ENCODE results near the gene SUSD1. TPM values are rescaled to one million over a fixed set of nuclear protein-coding genes. Genes with fewer than 3 reads are reported as not detected.
A peak's percentile ranks its signal among the peaks of the same experiment; 100 is the strongest.

Gene SUSD1
- polyA plus RNA-seq, 1 donor (not counting 4 experiments of a cell fraction or from before 2014, with no cell fraction given): 3.6 TPM

- Histone ChIP-seq H2AFZ (ENCODE audit: control insufficient read depth, low read length) (no peak overlapping the region), H3K36me3 (ENCODE audit: control insufficient read depth in 2 of 2, extremely low read depth in 1 of 2, insufficient read depth in 2 of 2, low read length in 2 of 2) (no peaks in the 10 kb centered on the region), H3K4me2 (ENCODE audit: control insufficient read depth, extremely low read depth, insufficient read depth, low read depth, low read length) (peak overlapping the region; percentile 58), H3K9ac (ENCODE audit: control insufficient read depth, extremely low read depth, insufficient read depth, low read length) (peak overlapping the region; percentile 2), H3K4me3 (ENCODE audit: control insufficient read depth in 2 of 3, extremely low read depth in 1 of 3, insufficient read depth in 2 of 3, low read depth in 1 of 3, low read length in 3 of 3) (no peak overlapping the region), H3K4me1 (ENCODE audit: control insufficient read depth, extremely low read depth, insufficient read depth, low read length) (peaks cover 32% of the 10 kb centered on the region), H3K79me2 (ENCODE audit: control insufficient read depth, insufficient read depth, low read length) (no peaks in the 10 kb centered on the region), H3K27ac (ENCODE audit: control insufficient read depth, insufficient read depth, low read length) (peak overlapping the region; percentile 74), H3K27me3 (ENCODE audit: control insufficient read depth, extremely low read depth, insufficient read depth, low read length) (no peaks in the 10 kb centered on the region), H3K9me3 (ENCODE audit: control insufficient read depth, low read depth, low read length) (no peaks in the 10 kb centered on the region), H3K9me1 (ENCODE audit: control insufficient read depth, extremely low read depth, insufficient read depth, low read length) (no peaks in the 10 kb centered on the region), H4K20me1 (ENCODE audit: control insufficient read depth, extremely low read depth, insufficient read depth, low read length) (no peaks in the 10 kb centered on the region)
- FAIRE-seq (peak; percentile 13), DNase-seq (ENCODE audit: low read depth, low spot score) (peak; percentile 85)
- TF ChIP-seq EZH2 (IDR thresholded peaks at IDR 0.05; ENCODE audit: low read length): no peak
- TF ChIP-seq, protein P1, sequence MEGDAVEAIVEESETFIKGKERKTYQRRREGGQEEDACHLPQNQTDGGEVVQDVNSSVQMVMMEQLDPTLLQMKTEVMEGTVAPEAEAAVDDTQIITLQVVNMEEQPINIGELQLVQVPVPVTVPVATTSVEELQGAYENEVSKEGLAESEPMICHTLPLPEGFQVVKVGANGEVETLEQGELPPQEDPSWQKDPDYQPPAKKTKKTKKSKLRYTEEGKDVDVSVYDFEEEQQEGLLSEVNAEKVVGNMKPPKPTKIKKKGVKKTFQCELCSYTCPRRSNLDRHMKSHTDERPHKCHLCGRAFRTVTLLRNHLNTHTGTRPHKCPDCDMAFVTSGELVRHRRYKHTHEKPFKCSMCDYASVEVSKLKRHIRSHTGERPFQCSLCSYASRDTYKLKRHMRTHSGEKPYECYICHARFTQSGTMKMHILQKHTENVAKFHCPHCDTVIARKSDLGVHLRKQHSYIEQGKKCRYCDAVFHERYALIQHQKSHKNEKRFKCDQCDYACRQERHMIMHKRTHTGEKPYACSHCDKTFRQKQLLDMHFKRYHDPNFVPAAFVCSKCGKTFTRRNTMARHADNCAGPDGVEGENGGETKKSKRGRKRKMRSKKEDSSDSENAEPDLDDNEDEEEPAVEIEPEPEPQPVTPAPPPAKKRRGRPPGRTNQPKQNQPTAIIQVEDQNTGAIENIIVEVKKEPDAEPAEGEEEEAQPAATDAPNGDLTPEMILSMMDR (optimal IDR thresholded peaks at IDR 0.05 in 1 of 3, IDR thresholded peaks at IDR 0.05 in 1 of 3, conservative IDR thresholded peaks at IDR 0.05 in 1 of 3; ENCODE audit: extremely low read depth in 1 of 3, insufficient read depth in 2 of 3, low read length in 3 of 3): no peak
- dilution Hi-C loops (cut with MboI; ENCODE audit: extremely low pct_ligation_motif_present, low sequenced_read_pairs): no loop called here
Observed at GRCh38 chr9:112065806-112066606, 109.1 kb downstream of the SUSD1 start.

DNA sequence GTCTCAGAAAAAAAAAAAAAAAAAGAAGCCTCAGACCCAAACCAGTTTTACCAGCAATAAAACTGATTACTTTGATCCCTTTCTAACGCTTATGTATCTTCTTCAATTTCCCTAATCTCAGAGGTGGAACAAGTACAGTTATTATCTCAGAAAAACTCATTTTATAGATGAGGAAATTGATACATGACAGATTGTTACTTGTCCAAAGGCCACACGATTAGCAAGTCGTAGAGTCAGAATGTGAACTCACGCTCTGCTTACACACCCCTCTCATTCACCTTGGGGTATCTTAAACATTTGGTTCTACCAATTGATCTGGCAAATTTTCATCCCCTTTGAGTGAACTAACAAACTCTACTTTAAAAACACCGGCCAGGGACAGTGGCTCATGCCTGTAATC lies 110.2 kb downstream of the SUSD1 start:
- TF ChIP-seq, protein P1 (optimal IDR thresholded peaks at IDR 0.05 in 1 of 3, IDR thresholded peaks at IDR 0.05 in 1 of 3, conservative IDR thresholded peaks at IDR 0.05 in 1 of 3; ENCODE audit: extremely low read depth in 1 of 3, insufficient read depth in 2 of 3, low read length in 3 of 3): no peak
- no peak for TF ChIP-seq EZH2 (IDR thresholded peaks at IDR 0.05; ENCODE audit: low read length)
- dilution Hi-C loops (cut with MboI; ENCODE audit: extremely low pct_ligation_motif_present, low sequenced_read_pairs): no loop called here
- H3K4me3 ChIP-seq (ENCODE audit: control insufficient read depth in 2 of 3, extremely low read depth in 1 of 3, insufficient read depth in 2 of 3, low read depth in 1 of 3, low read length in 3 of 3): no peak overlapping the region
- H3K36me3 ChIP-seq (ENCODE audit: control insufficient read depth in 2 of 2, extremely low read depth in 1 of 2, insufficient read depth in 2 of 2, low read length in 2 of 2): no peaks in the 10 kb centered on the region
- H3K9me1 ChIP-seq (ENCODE audit: control insufficient read depth, extremely low read depth, insufficient read depth, low read length): no peaks in the 10 kb centered on the region
- H3K4me1 ChIP-seq (ENCODE audit: control insufficient read depth, extremely low read depth, insufficient read depth, low read length): peaks cover 43% of the 10 kb centered on the region
- H2AFZ ChIP-seq (ENCODE audit: control insufficient read depth, low read length): no peak overlapping the region
- H3K9me3 ChIP-seq (ENCODE audit: control insufficient read depth, low read depth, low read length): no peaks in the 10 kb centered on the region
- DNase-seq (ENCODE audit: low read depth, low spot score) (no peak), FAIRE-seq (no peak)
- peak overlapping the region; percentile 56 for H3K9ac ChIP-seq (ENCODE audit: control insufficient read depth, extremely low read depth, insufficient read depth, low read length)
- H3K4me2 ChIP-seq (ENCODE audit: control insufficient read depth, extremely low read depth, insufficient read depth, low read depth, low read length): no peak overlapping the region
- H3K79me2 ChIP-seq (ENCODE audit: control insufficient read depth, insufficient read depth, low read length): no peaks in the 10 kb centered on the region
- no peaks in the 10 kb centered on the region for H4K20me1 ChIP-seq (ENCODE audit: control insufficient read depth, extremely low read depth, insufficient read depth, low read length)
- H3K27me3 ChIP-seq (ENCODE audit: control insufficient read depth, extremely low read depth, insufficient read depth, low read length): no peaks in the 10 kb centered on the region
- H3K27ac ChIP-seq (ENCODE audit: control insufficient read depth, insufficient read depth, low read length): peak overlapping the region; percentile 74

All from keratinocyte (primary cell).